SW 1271 (cell line): Measurements from ENCODE around the gene GPR42.

Experiments used
- DNase-seq, 2 experiments: peaks; one replicate each; lab custom pipeline; 2025; lab: John Stamatoyannopoulos, UW

The GPR42 gene

GRCh38 chr19:35370722-35371121 lies at the start of gene GPR42:
GPR42 (plus strand) TSS chr19:35371068; CDS start chr19:35371360, 292 bp downstream.
- no peak for DNase-seq

GRCh38 chr19:35321291-35321690 lies 49.6 kb upstream of the GPR42 start:
- DNase-seq = no peak

GRCh38 chr19:35322014-35322413 lies 48.9 kb upstream of the GPR42 start:
- DNase-seq = no peak

GRCh38 chr19:35327642-35328041 lies 43.2 kb upstream of the GPR42 start:
- no peak for DNase-seq

- no peak for DNase-seq
Measured at GRCh38 chr19:35328851-35329285, 42.0 kb upstream of the GPR42 start, which contains the start of gene CD22. CD22 (plus strand) TSS chr19:35329187; CDS start chr19:35332041, 2,854 bp downstream.

- no peak for DNase-seq
Measured at GRCh38 chr19:35329323-35329722, 41.5 kb upstream of the GPR42 start.

- DNase-seq = no peak
Measured at GRCh38 chr19:35330475-35330874, 40.4 kb upstream of the GPR42 start.

- DNase-seq = no peak
Measured at GRCh38 chr19:35331551-35332214, 39.2 kb upstream of the GPR42 start.

- no peak for DNase-seq
Measured at GRCh38 chr19:35332817-35333216, 38.1 kb upstream of the GPR42 start.

- DNase-seq = no peak
Measured at GRCh38 chr19:35334144-35334753, 36.6 kb upstream of the GPR42 start.

- no peak for DNase-seq
Measured at GRCh38 chr19:35336166-35336955, 34.5 kb upstream of the GPR42 start.

- DNase-seq = no peak
Measured at GRCh38 chr19:35337097-35337983, 33.5 kb upstream of the GPR42 start.

- DNase-seq = no peak
Measured at GRCh38 chr19:35337984-35338296, 32.9 kb upstream of the GPR42 start.

GRCh38 chr19:35340431-35340830 lies 30.4 kb upstream of the GPR42 start:
- DNase-seq = no peak

GRCh38 chr19:35341006-35341405 lies 29.9 kb upstream of the GPR42 start:
- DNase-seq = no peak

- DNase-seq = no peak
Measured at GRCh38 chr19:35341565-35342225, 29.2 kb upstream of the GPR42 start.

GRCh38 chr19:35342430-35342829 lies 28.4 kb upstream of the GPR42 start:
- no peak for DNase-seq

GRCh38 chr19:35344511-35345031 lies 26.3 kb upstream of the GPR42 start:
- DNase-seq = no peak

GRCh38 chr19:35345671-35346111 lies 25.2 kb upstream of the GPR42 start:
- no peak for DNase-seq

- DNase-seq = no peak
Measured at GRCh38 chr19:35346193-35347052, 24.4 kb upstream of the GPR42 start.
